ENCODE measurements around the gene PPEF1. TPM values are rescaled to one million over a fixed set of nuclear protein-coding genes. Genes with fewer than 3 reads are reported as not detected.

PPEF1 gene
- total and polyA plus RNA-seq, 2 of the 4 experiments (the other 2 are of a cell fraction), result not detected

GRCh38 chrX:18709833-18710232, 2.4 kb downstream of the PPEF1 start:
- Histone ChIP-seq H3K4me3 (ENCODE audit: insufficient read depth, low read depth, low read length) (no peak overlapping the region), H3K56ac (ENCODE audit: extremely low read depth, insufficient read depth, low read length) (no peak overlapping the region), H3K18ac (ENCODE audit: low read depth, low read length) (no peak overlapping the region), H2BK15ac (ENCODE audit: low read depth, low read length) (no peak overlapping the region), H3K27me3 (ENCODE audit: control insufficient read depth, insufficient read depth, low read length) (peaks cover 2% of the 10 kb centered on the region; the same call in 1 of the 2 replicates), H4K20me1 (ENCODE audit: insufficient read depth, low read length) (no peaks in the 10 kb centered on the region), H4K5ac (ENCODE audit: low read depth, low read length) (no peak overlapping the region), H3K27ac (ENCODE audit: insufficient read depth, low read length) (no peak overlapping the region), H4K8ac (ENCODE audit: low read depth in 2 of 2, low read length in 2 of 2) (no peak overlapping the region), H4K91ac (ENCODE audit: insufficient read depth, low read depth, low read length) (no peak overlapping the region), H3K9me3 (ENCODE audit: control insufficient read depth, insufficient read depth, low read length) (no peaks in the 10 kb centered on the region), H2AFZ (replicated peaks; ENCODE audit: low read length, poor library complexity) (no peak overlapping the region), H3K9me1 (ENCODE audit: insufficient read depth, low read length) (no peaks in the 10 kb centered on the region), H2BK120ac (ENCODE audit: low read depth, low read length) (no peak overlapping the region), H3K4me1 (ENCODE audit: control insufficient read depth, insufficient read depth, low read length) (no peaks in the 10 kb centered on the region), H2AK5ac (ENCODE audit: low read depth, low read length) (no peak overlapping the region), H3K4ac (ENCODE audit: low read depth, low read length) (no peak overlapping the region), H3K4me2 (ENCODE audit: low read depth, low read length) (no peak overlapping the region), H2BK20ac (ENCODE audit: low read depth, low read length) (no peak overlapping the region), H3K14ac (replicated peaks; ENCODE audit: low read depth, low read length) (no peak overlapping the region), H3K79me1 (ENCODE audit: low read depth in 1 of 2, low read length in 2 of 2) (no peaks in the 10 kb centered on the region), H2BK5ac (ENCODE audit: low read depth, low read length, poor library complexity, severe bottlenecking) (no peak overlapping the region), H3K23ac (ENCODE audit: low read depth, low read length) (no peak overlapping the region), H3K9ac (ENCODE audit: low read depth, low read length) (no peak overlapping the region), H2AK9ac (replicated peaks; ENCODE audit: low read depth, low read length, poor library complexity) (no peak overlapping the region), H3K36me3 (ENCODE audit: control insufficient read depth, insufficient read depth, low read length) (no peaks in the 10 kb centered on the region)
- TF ChIP-seq FOS (IDR thresholded peaks at IDR 0.05; ENCODE audit: low read depth, low read length) (no peak), RFX5 (IDR thresholded peaks at IDR 0.05; ENCODE audit: low read depth, low read length) (no peak), SMC3 (IDR thresholded peaks at IDR 0.05; ENCODE audit: low read depth, low read length) (no peak), ELK1 (IDR thresholded peaks at IDR 0.05; ENCODE audit: borderline replicate concordance, low read depth, low read length) (no peak), USF2 (IDR thresholded peaks at IDR 0.05; ENCODE audit: low read depth, low read length) (no peak), MAZ (IDR thresholded peaks at IDR 0.05; ENCODE audit: borderline replicate concordance, low read depth, low read length) (no peak), BHLHE40 (IDR thresholded peaks at IDR 0.05; ENCODE audit: low read depth, low read length) (no peak), NFE2L2 (IDR thresholded peaks at IDR 0.05; ENCODE audit: low read depth, low read length) (no peak), MXI1 (IDR thresholded peaks at IDR 0.05; ENCODE audit: borderline replicate concordance, low read depth, low read length) (no peak), MAFK (IDR thresholded peaks at IDR 0.05; ENCODE audit: low read depth, low read length) (no peak), CEBPB (IDR thresholded peaks at IDR 0.05; ENCODE audit: low read depth, low read length) (no peak), RAD21 (IDR thresholded peaks at IDR 0.05; ENCODE audit: low read length) (no peak), CHD1 (IDR thresholded peaks at IDR 0.05; ENCODE audit: low read depth, low read length) (no peak), POLR2A (IDR thresholded peaks at IDR 0.05; ENCODE audit: low read depth, low read length) (no peak), RCOR1 (IDR thresholded peaks at IDR 0.05; ENCODE audit: insufficient replicate concordance, low read length) (no peak), CTCF (conservative IDR thresholded peaks at IDR 0.05; ENCODE audit: low read depth, low read length) (no peak)
- dilution Hi-C loops (cut with HindIII; ENCODE audit: low sequenced_read_pairs, unreplicated experiment) (no loop called here), in situ Hi-C loops (cut with MboI; ENCODE audit: low sequenced_read_pairs) (no loop called here), intact Hi-C loops (cut with micrococcal nuclease) (no loop called here)
- ATAC-seq (ENCODE audit: low read depth) (no peak), DNase-seq (no peak)
- BruUV-seq (replicated peaks), result no TSS peak
- ChIA-PET CTCF (no interaction called here), POLR2A (ENCODE audit: unreplicated experiment) (no interaction called here)
- WGBS, 2 experiments (ENCODE audit: extremely low coverage in 2 of 2, insufficient read length in 1 of 2), result no CpG with 5 or more reads among the region's 3 CpGs
